Retinal pigment epithelial cell (primary cell): Measurements from ENCODE around the gene CASP7.

Experiments
- DNase-seq: peaks from one replicate; pipeline ENCODE4 v3.0.0-alpha.2; 2010; ENCODE audit warnings: low read depth
- H3K4me3 ChIP-seq: 2 replicates; pipeline ENCODE4 v1.5.1; 2011; ENCODE audit warnings: mild to moderate bottlenecking, low read length, control low read depth, moderate library complexity
- TF ChIP-seq, protein P1 (sequence below): conservative IDR thresholded peaks from 2 replicates; pipeline ENCODE4 v1.5.1; 2011; ENCODE audit warnings: low read depth, low read length, control low read depth, inconsistent platforms

The CASP7 gene

GRCh38 chr10:113697595-113697994 lies 17.9 kb downstream of the CASP7 start:
- no peak for DNase-seq
- TF ChIP-seq, protein P1, sequence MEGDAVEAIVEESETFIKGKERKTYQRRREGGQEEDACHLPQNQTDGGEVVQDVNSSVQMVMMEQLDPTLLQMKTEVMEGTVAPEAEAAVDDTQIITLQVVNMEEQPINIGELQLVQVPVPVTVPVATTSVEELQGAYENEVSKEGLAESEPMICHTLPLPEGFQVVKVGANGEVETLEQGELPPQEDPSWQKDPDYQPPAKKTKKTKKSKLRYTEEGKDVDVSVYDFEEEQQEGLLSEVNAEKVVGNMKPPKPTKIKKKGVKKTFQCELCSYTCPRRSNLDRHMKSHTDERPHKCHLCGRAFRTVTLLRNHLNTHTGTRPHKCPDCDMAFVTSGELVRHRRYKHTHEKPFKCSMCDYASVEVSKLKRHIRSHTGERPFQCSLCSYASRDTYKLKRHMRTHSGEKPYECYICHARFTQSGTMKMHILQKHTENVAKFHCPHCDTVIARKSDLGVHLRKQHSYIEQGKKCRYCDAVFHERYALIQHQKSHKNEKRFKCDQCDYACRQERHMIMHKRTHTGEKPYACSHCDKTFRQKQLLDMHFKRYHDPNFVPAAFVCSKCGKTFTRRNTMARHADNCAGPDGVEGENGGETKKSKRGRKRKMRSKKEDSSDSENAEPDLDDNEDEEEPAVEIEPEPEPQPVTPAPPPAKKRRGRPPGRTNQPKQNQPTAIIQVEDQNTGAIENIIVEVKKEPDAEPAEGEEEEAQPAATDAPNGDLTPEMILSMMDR: no peak
- H3K4me3 ChIP-seq: no peak overlapping the region

DNA sequence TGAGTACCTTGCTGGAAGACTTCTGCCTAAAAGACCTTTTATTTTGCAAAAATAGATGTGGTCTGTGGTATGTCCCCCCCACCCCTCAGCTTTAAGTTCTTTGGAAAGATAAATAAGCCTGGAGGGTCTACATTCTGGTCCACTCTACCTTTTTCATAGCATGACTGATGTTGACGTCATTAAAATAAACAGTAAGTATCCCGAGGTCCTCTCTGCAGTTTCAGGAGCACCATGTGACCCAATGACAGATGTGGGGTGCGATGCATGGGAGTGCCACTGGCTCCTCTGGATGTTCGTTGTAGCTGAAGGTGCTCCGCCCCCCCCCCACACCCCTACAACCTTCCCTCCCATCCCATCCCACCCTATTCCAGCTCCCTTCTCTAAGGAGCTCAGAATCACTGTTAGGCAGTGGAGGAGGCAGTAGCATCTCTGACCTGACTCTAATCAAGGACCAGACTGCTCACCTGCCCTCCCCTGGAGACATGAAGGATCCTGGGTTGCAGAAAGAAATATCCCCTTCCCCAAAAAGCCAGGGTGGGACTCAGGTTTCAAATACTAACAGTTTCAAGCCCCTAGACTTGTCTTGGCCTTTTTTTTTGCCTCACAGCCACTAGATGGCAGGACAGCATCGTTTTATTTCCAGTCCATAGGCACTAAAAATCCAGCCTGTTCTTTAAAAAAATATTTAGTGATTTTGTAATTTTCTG lies 25.1 kb downstream of the CASP7 start:
- no peak overlapping the region for H3K4me3 ChIP-seq
- TF ChIP-seq, protein P1: peak; percentile 71
- DNase-seq: no peak

DNA sequence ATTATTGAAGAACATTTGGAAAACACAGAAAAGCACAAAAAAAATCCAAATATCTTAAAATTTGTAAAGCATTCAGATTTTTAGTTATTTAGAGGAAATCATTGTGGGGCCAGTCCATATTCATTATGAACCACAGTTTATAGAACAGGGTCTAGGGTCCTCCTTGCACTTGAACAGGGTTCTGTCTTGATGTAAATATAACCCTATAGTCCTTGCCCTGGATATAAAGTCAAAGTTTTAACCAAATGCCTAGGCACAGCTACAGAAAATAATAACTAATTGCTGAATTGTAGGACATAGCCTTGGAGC lies 25.6 kb downstream of the CASP7 start:
- TF ChIP-seq, protein P1: no peak
- DNase-seq: no peak
- H3K4me3 ChIP-seq: no peak overlapping the region

DNA sequence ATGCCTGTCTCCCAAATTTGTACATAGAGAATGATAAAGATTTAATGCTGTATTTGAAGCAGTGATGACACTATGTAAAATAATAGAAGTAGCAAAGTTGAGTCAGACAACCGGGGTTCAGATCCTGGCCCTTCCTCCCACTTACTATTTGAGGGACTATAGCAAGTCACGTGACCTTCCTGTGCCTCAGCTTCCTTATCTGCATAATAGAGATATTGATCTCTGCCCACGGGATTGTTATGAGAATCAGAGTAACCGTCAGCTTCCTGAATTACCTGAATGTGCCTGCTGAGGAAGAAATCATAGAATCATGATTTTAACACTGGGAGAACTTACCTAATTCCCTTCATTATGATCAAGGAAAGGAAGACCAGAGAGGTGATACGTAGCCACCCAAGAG lies 26.9 kb downstream of the CASP7 start:
- no peak overlapping the region for H3K4me3 ChIP-seq
- TF ChIP-seq, protein P1: no peak
- no peak for DNase-seq

DNA sequence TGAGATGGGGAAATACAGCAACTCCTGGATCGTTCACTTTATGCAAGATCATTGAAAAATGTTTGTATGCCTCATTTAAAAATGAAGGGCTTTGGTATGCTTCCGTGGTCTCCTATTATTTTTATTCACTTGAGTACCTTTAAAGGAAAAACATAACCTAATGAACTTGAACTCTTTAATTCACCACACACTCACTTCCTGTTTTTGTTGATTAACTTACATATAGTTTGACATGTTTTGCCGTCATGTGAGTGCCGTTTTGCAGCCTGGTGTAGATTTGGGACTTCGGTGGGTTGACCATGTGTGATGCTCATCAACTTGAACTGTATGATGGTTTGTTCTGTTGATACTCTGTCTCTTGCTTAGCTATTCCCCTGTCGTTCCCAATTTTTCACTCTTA lies 28.9 kb downstream of the CASP7 start:
- no peak for DNase-seq
- TF ChIP-seq, protein P1: no peak

GRCh38 chr10:113709221-113709838 lies 29.6 kb downstream of the CASP7 start:
- no peak overlapping the region for H3K4me3 ChIP-seq
- DNase-seq: no peak
- TF ChIP-seq, protein P1: no peak

More for the DNA sequence above, 28.9 kb downstream of the CASP7 start:
- H3K4me3 ChIP-seq: no peak overlapping the region

GRCh38 chr10:113711142-113711541 lies 31.4 kb downstream of the CASP7 start:
- TF ChIP-seq, protein P1: no peak
- no peak for DNase-seq
- H3K4me3 ChIP-seq: no peak overlapping the region
